HepG2 (cell line): ENCODE data around the gene AFG1L. TPM values are rescaled to one million over a fixed set of nuclear protein-coding genes. Genes with fewer than 3 reads are reported as not detected.

ENCODE experiments used
- ATF7-NPFF ChIP-seq: sonication (generic); formaldehyde crosslinking; IDR thresholded peaks from 2 replicates; pipeline ENCODE4 v1.8.1; 2023; ENCODE audit warnings: mild to moderate bottlenecking, low read depth, missing genetic modification reagents, moderate library complexity
- BHLHE40 ChIP-seq: IDR thresholded peaks from 2 replicates; pipeline ENCODE4 v1.6.1; 2011; ENCODE audit warnings: low read length, improper control_type of control experiment
- PLSCR1 ChIP-seq: sonication (generic); formaldehyde crosslinking; IDR thresholded peaks from 2 replicates; pipeline ENCODE4 v1.5.0; 2020; ENCODE audit warnings: missing genetic modification reagents, mild to moderate bottlenecking, borderline replicate concordance
- POLR2A ChIP-seq, 2 experiments: IDR thresholded peaks; 2 replicates each; pipeline ENCODE4 v1.6.1; 2011; ENCODE audit warnings: low read depth in 2 of 2, low read length in 2 of 2, mild to moderate bottlenecking in 1 of 2, moderate library complexity in 1 of 2; ENCODE audit not compliant: insufficient read depth in 1 of 2
- PRDM15 ChIP-seq: sonication (generic); formaldehyde crosslinking; IDR thresholded peaks from 2 replicates; pipeline ENCODE4 v1.4.0; 2020; ENCODE audit warnings: missing genetic modification reagents
- RXRB ChIP-seq: IDR thresholded peaks from 2 replicates; pipeline ENCODE4 v1.6.1; 2016; ENCODE audit warnings: borderline replicate concordance, missing genetic modification reagents, missing compliant biosample characterization
- SMAD1 ChIP-seq: sonication (generic); formaldehyde crosslinking; IDR thresholded peaks from 2 replicates; pipeline ENCODE4 v1.4.0; 2020; ENCODE audit warnings: missing genetic modification reagents, low read depth, mild to moderate bottlenecking, borderline replicate concordance
- UBTF ChIP-seq: sonication (generic); formaldehyde crosslinking; IDR thresholded peaks from 2 replicates; pipeline ENCODE4 v1.4.0; 2020; ENCODE audit warnings: mild to moderate bottlenecking, missing genetic modification reagents
- WIZ ChIP-seq: sonication (generic); formaldehyde crosslinking; IDR thresholded peaks from 2 replicates; pipeline ENCODE4 v1.5.1; 2020; ENCODE audit warnings: mild to moderate bottlenecking, missing genetic modification reagents
- ZFP36L1 ChIP-seq: sonication (generic); formaldehyde crosslinking; IDR thresholded peaks from 2 replicates; pipeline ENCODE4 v1.8.0; 2022; ENCODE audit warnings: mild to moderate bottlenecking, missing genetic modification reagents, moderate library complexity
- ZKSCAN8 ChIP-seq: IDR thresholded peaks from 2 replicates; pipeline ENCODE4 v1.6.1; 2016; ENCODE audit warnings: borderline replicate concordance, missing genetic modification reagents, missing compliant biosample characterization
- ZNF337 ChIP-seq: sonication (generic); formaldehyde crosslinking; IDR thresholded peaks from 2 replicates; pipeline ENCODE4 v1.5.1; 2020; ENCODE audit warnings: missing genetic modification reagents, low read depth, mild to moderate bottlenecking, borderline replicate concordance
- ZNF674 ChIP-seq: sonication (generic); formaldehyde crosslinking; IDR thresholded peaks from 2 replicates; pipeline ENCODE4 v1.5.0; 2020; ENCODE audit warnings: low read depth, mild to moderate bottlenecking, missing genetic modification reagents
- polyA plus RNA-seq, 8 experiments: library from polyadenylated mRNA; depleted of rRNA in 3 of 8; stranded (reverse) in 7 of 8; unstranded in 1 of 8; fragments of >200 nt; fragmentation: Illumina TruSeq in 4 of 8; extraction: Trizol in 4 of 8; gene quantifications; 2 replicates each; pipeline versions ENCODE4 v1.2.1 to v1.2.3, GENCODE V29; 2011 to 2016; ENCODE audit warnings: low read depth in 4 of 8, missing spikeins in 1 of 8, mixed read lengths in 1 of 8; ENCODE audit not compliant: insufficient read depth in 1 of 8
- total RNA-seq, 5 experiments: library from RNA; depleted of rRNA; stranded (reverse); fragments of >200 nt; fragmentation: Illumina TruSeq; extraction: Trizol; gene quantifications; 2 replicates each; pipeline ENCODE4 v1.2.3, GENCODE V29; 2016; ENCODE audit warnings: low read depth in 1 of 5
- TF ChIP-seq, protein P1 (sequence below): sonication (generic); formaldehyde crosslinking; IDR thresholded peaks from 2 replicates; pipeline ENCODE4 v1.4.0; 2020; ENCODE audit warnings: mild to moderate bottlenecking, missing genetic modification reagents

Gene AFG1L
- total and polyA plus RNA-seq, 2 of the 13 experiments (the other 11 are each of a cell fraction or from before 2014, with no cell fraction given): 3.1 to 14.0 TPM

- TF ChIP-seq ZFP36L1 (CRISPR knock-in tag) (no peak), POLR2A (IDR thresholded peaks at IDR 0.05; ENCODE audit: insufficient read depth in 1 of 2, low read depth in 2 of 2, low read length in 2 of 2) (peak; percentile 64 to 77), SMAD1 (no peak), ZNF337 (no peak), ZKSCAN8 (CRISPR knock-in tag) (0 out of 2 replicates have a peak, but pooled peaks have one; percentile 49), WIZ (CRISPR knock-in tag) (peak; percentile 85; the same call in 1 of the 2 replicates), ZNF674 (CRISPR knock-in tag) (no peak), PRDM15 (no peak), UBTF (CRISPR knock-in tag) (peak; percentile 71; the same call in 1 of the 2 replicates), PLSCR1 (CRISPR knock-in tag) (no peak), BHLHE40 (peak; percentile 85), RXRB (peak; percentile 67), ATF7-NPFF (CRISPR knock-in tag) (peak; percentile 83)
- TF ChIP-seq, protein P1, sequence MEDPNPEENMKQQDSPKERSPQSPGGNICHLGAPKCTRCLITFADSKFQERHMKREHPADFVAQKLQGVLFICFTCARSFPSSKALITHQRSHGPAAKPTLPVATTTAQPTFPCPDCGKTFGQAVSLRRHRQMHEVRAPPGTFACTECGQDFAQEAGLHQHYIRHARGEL (CRISPR knock-in tag): no peak
Observed at GRCh38 chr6:108294727-108295625, at the start of gene AFG1L (continued).
